GM18951 (cell line): ENCODE data around the gene PDE9A.

ENCODE experiments used
- POLR2A ChIP-seq: IDR thresholded peaks from 4 replicates; pipeline ENCODE4 v1.6.1; 2011; ENCODE audit warnings: mild to moderate bottlenecking; ENCODE audit not compliant: insufficient read length, insufficient read depth; ENCODE audit errors: extremely low read depth
- in situ Hi-C: fragments of 300-500 bp; cut with MboI; formaldehyde crosslinking; loops from one replicate; pipeline ENCODE4 v1.12.0; 2022; ENCODE audit warnings: low sequenced_read_pairs, mixed read lengths, inconsistent platforms; ENCODE audit not compliant: unreplicated experiment

The PDE9A gene

DNA sequence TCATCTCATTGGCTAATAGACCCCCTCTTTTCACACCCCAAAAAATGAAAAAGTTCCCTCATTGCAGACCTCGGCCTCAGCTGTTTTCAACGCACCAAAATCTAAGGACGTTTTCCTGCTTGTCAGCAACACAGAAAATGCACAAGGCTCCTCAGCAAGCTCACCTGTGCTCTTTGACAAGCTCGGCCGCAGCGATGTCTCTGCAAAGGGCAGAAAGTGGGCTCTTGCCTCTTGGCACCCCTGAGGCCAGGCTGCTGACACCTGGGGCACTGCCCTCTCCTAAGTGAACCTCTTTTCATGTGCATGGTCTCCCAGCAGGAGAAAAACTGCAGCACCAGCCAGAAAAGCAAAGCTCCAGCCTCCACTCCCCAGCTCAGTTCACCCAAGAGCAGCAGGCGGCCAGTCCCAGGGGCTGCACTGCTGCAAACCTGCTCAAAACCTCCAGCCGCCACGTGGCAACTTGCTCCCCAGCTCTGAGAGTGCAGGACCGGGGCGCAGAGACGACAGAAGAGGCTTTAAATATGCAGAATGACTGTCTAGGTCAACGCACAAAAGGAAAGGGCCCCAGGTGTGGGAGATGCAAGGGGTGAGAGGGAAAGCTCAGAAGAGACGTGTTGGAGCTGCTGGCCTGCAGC lies 101.7 kb downstream of the PDE9A start:
- in situ Hi-C loops, result no loop called here
- no peak for TF ChIP-seq POLR2A

DNA sequence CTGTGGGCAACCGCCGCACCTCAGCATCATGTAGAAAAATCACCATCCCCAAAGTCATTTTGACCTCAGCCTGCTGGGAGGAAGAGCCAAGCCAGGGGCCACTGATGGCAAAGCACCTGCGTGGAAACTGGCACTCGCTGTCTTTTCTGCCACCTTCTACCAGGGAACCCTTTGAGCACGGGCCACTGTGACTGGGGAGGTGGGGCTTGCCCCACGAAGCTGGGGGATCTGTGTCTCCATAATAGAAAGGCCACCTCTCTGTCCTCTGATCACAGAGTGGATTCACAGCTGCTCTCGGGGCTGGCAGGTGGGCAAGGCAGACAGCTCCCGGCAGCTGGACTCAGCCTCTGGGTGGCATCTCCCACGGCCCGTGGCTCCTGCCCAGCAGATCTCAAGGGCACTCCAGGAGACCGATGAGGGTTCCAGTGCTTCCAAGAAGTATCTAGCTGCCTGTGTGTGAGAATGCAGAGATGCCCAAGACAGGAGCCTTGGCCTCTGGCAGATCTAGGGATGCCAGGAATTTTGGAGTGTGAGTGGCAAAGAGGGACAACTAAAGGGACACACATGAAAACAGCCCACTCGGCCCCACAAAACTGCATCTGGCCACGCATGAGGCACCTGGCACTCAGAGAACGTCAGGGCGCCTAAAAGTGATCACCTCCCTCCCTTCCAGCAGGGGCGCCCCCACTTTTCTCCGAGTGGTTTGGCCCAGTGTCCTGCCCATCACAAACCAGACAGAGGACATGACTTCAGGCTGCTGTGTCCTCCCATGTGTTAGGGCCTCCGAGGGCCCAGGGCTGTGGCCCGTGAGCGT lies 102.6 kb downstream of the PDE9A start:
- in situ Hi-C loops, result no loop called here
- TF ChIP-seq POLR2A, result no peak

GRCh38 chr21:42756580-42757250 lies 103.3 kb downstream of the PDE9A start:
- no peak for TF ChIP-seq POLR2A
- in situ Hi-C loops, result no loop called here

DNA sequence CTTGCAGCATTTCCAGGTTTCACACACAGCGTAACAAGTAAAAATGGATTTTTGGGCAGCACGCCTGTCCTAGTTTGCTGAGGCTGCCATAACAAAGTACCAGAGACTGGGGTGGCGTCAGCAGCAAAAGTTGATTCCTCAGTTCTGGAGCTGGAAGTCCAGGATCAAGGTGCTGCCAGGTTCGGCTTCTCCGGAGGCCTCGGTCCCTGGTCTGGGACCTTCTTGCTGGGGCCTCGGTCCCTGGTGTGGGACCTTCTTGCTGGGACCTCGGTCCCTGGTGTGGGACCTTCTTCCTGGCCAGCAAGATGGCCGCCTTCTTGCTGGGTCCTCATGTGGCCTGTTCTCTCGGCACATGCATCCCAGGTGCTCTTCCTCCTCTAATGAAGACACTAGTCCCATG lies 104.0 kb downstream of the PDE9A start:
- TF ChIP-seq POLR2A, result no peak
- in situ Hi-C loops, result no loop called here

DNA sequence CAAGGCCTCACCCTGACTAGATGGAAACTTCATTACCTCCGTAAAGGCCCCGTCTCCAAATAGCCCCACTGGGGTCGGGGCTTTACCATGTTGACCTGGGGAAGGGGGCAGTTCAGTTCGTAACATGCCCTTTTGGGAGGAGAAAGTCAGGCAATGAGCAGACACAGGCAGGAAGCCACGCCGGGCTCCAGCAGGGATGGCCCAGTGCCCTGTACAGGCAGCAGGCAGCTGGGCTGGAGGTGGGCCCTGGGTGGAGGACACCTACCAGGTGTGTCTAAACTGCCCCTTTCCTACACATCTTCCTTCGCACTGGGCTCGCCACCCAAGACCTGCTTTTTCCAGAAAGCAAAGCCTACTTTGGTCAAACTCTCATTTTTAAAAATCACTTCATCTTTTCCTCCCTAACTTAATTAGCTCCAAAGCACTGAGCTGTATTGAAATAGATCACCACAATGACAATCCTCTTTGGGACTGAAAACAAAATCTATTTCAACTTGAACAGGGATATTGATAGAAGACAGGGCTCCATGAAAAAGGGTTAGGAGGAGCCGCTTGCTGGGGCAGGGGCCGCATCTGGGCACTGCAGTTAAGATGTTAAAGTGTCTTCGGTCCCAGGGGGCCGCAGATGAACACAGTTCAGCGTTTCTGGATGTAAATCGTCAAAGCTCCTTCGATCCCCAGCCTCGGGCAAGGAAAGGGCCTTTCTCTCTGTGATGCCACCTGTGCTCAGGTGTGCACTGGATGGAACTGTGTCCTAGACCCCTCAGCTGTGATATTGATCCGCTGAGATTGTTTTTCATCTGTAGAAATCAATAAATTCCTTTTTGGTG lies 104.6 kb downstream of the PDE9A start:
- in situ Hi-C loops, result no loop called here

GRCh38 chr21:42758721-42759593 lies 105.5 kb downstream of the PDE9A start:
- in situ Hi-C loops, result no loop called here
- TF ChIP-seq POLR2A, result no peak

More for the DNA sequence above, 104.6 kb downstream of the PDE9A start:
- no peak for TF ChIP-seq POLR2A

- no peak for TF ChIP-seq POLR2A
- in situ Hi-C loops, result no loop called here
Observed at GRCh38 chr21:42759594-42759927, 106.1 kb downstream of the PDE9A start.

- in situ Hi-C loops, result no loop called here
- TF ChIP-seq POLR2A, result no peak
Observed at GRCh38 chr21:42760361-42760950, 107.0 kb downstream of the PDE9A start.

DNA sequence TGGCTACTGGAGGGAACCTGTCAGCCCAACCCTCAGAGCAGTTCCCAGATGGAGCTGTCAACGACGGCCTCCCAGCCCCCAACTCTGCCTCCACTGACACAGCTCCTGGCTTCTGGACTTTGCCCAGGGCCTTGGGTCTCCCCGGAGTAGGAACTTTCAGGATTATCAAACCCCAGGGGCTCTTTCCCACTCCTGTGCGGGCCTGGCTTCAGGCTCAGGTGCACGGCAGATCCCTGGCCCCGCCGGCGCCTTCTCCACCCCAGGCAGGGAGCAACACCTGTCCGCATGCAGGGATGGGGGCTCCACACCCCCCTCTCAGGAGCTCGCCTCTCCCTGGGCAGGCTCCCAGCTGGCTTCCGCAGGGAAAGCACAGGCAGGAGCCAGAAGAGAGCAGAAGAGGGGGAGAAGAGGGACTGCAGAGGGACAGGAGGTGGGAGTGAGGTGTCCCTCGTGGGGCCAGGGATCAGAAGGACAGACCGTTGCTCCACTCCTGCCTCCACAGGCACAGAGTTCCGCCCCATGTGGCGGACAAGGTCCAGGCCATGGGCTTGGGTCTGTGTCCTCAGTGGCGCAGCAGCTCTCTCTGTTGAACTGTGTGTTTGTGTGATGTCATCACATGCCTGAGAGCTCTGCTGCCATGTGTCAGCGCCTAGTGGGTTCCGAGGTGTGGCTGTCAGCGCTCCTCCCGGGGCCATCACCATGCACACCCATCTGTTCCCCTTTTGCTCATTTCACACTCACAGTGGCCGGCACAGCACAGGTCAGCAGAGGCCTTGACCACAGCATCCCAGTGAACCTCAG lies 107.7 kb downstream of the PDE9A start:
- no peak for TF ChIP-seq POLR2A
- in situ Hi-C loops, result no loop called here

GRCh38 chr21:42761776-42762335 lies 108.4 kb downstream of the PDE9A start:
- in situ Hi-C loops, result no loop called here
- no peak for TF ChIP-seq POLR2A
